Neuron (in vitro differentiated cells): ENCODE results near the gene FOXL2.

ENCODE experiments used
- H2AFZ ChIP-seq: one replicate; pipeline ENCODE4 v1.6.1; 2013; ENCODE audit warnings: low read depth, mild to moderate bottlenecking, inconsistent platforms, low read length, moderate library complexity
- H3K27me3 ChIP-seq: one replicate; pipeline ENCODE4 v1.6.1; 2013; ENCODE audit warnings: low read length; ENCODE audit not compliant: insufficient read depth
- H3K36me3 ChIP-seq: one replicate; pipeline ENCODE4 v1.6.1; 2013; ENCODE audit warnings: low read length; ENCODE audit not compliant: insufficient read depth
- H3K4me1 ChIP-seq: one replicate; pipeline ENCODE4 v1.6.1; 2013; ENCODE audit warnings: low read length; ENCODE audit not compliant: insufficient read depth
- H3K4me3 ChIP-seq: 2 replicates; pipeline ENCODE4 v1.5.1; 2013; ENCODE audit warnings: mild to moderate bottlenecking, low read length, moderate library complexity
- H3K9me3 ChIP-seq: one replicate; pipeline ENCODE4 v1.6.1; 2013; ENCODE audit warnings: low read length

Gene FOXL2

GRCh38 chr3:138911621-138912020 lies 35.3 kb downstream of the FOXL2 start:
- Histone ChIP-seq H3K9me3 (no peaks in the 10 kb centered on the region), H3K36me3 (no peaks in the 10 kb centered on the region), H2AFZ (no peak overlapping the region), H3K4me1 (no peaks in the 10 kb centered on the region), H3K27me3 (no peaks in the 10 kb centered on the region), H3K4me3 (no peak overlapping the region)

GRCh38 chr3:138909904-138910303 lies 37.0 kb downstream of the FOXL2 start:
- H3K9me3 ChIP-seq = no peaks in the 10 kb centered on the region
- H3K27me3 ChIP-seq = no peaks in the 10 kb centered on the region
- H2AFZ ChIP-seq = no peak overlapping the region
- H3K4me3 ChIP-seq = no peak overlapping the region
- H3K36me3 ChIP-seq = no peaks in the 10 kb centered on the region
- no peaks in the 10 kb centered on the region for H3K4me1 ChIP-seq

GRCh38 chr3:138908846-138909245 lies 38.1 kb downstream of the FOXL2 start:
- no peaks in the 10 kb centered on the region for H3K9me3 ChIP-seq
- H3K4me3 ChIP-seq = no peak overlapping the region
- H3K4me1 ChIP-seq = no peaks in the 10 kb centered on the region
- H3K27me3 ChIP-seq = no peaks in the 10 kb centered on the region
- H2AFZ ChIP-seq = no peak overlapping the region
- no peaks in the 10 kb centered on the region for H3K36me3 ChIP-seq

GRCh38 chr3:138907539-138907938 lies 39.4 kb downstream of the FOXL2 start:
- no peaks in the 10 kb centered on the region for H3K4me1 ChIP-seq
- H3K27me3 ChIP-seq = no peaks in the 10 kb centered on the region
- no peaks in the 10 kb centered on the region for H3K9me3 ChIP-seq
- H3K36me3 ChIP-seq = no peaks in the 10 kb centered on the region
- H2AFZ ChIP-seq = no peak overlapping the region
- no peak overlapping the region for H3K4me3 ChIP-seq

- Histone ChIP-seq H3K4me1 (no peaks in the 10 kb centered on the region), H3K27me3 (no peaks in the 10 kb centered on the region), H3K4me3 (no peak overlapping the region), H3K9me3 (no peaks in the 10 kb centered on the region), H3K36me3 (no peaks in the 10 kb centered on the region), H2AFZ (no peak overlapping the region)
Measured at GRCh38 chr3:138902171-138902570, 44.8 kb downstream of the FOXL2 start.

- no peaks in the 10 kb centered on the region for H3K27me3 ChIP-seq
- H3K4me1 ChIP-seq = no peaks in the 10 kb centered on the region
- no peaks in the 10 kb centered on the region for H3K9me3 ChIP-seq
- no peak overlapping the region for H3K4me3 ChIP-seq
- no peaks in the 10 kb centered on the region for H3K36me3 ChIP-seq
- no peak overlapping the region for H2AFZ ChIP-seq
Measured at GRCh38 chr3:138901567-138901966, 45.4 kb downstream of the FOXL2 start.

- no peaks in the 10 kb centered on the region for H3K4me1 ChIP-seq
- no peak overlapping the region for H2AFZ ChIP-seq
- no peaks in the 10 kb centered on the region for H3K9me3 ChIP-seq
- H3K36me3 ChIP-seq = no peaks in the 10 kb centered on the region
- no peak overlapping the region for H3K4me3 ChIP-seq
- H3K27me3 ChIP-seq = no peaks in the 10 kb centered on the region
Measured at GRCh38 chr3:138899351-138899991, 47.5 kb downstream of the FOXL2 start.

- Histone ChIP-seq H3K4me1 (no peaks in the 10 kb centered on the region), H3K36me3 (no peaks in the 10 kb centered on the region), H3K9me3 (no peaks in the 10 kb centered on the region), H3K4me3 (no peak overlapping the region), H3K27me3 (no peaks in the 10 kb centered on the region), H2AFZ (no peak overlapping the region)
Measured at GRCh38 chr3:138898708-138899107, 48.2 kb downstream of the FOXL2 start.

GRCh38 chr3:138898301-138898700 lies 48.6 kb downstream of the FOXL2 start:
- H2AFZ ChIP-seq = no peak overlapping the region
- H3K27me3 ChIP-seq = no peaks in the 10 kb centered on the region
- H3K4me3 ChIP-seq = no peak overlapping the region
- no peaks in the 10 kb centered on the region for H3K36me3 ChIP-seq
- H3K9me3 ChIP-seq = no peaks in the 10 kb centered on the region
- no peaks in the 10 kb centered on the region for H3K4me1 ChIP-seq
